ENCODE data around the gene FXR2. TPM values are rescaled to one million over a fixed set of nuclear protein-coding genes. Genes with fewer than 3 reads are reported as not detected.

The FXR2 gene
- total RNA-seq, 1 experiment from 2014 or later = 35.1 TPM

DNA sequence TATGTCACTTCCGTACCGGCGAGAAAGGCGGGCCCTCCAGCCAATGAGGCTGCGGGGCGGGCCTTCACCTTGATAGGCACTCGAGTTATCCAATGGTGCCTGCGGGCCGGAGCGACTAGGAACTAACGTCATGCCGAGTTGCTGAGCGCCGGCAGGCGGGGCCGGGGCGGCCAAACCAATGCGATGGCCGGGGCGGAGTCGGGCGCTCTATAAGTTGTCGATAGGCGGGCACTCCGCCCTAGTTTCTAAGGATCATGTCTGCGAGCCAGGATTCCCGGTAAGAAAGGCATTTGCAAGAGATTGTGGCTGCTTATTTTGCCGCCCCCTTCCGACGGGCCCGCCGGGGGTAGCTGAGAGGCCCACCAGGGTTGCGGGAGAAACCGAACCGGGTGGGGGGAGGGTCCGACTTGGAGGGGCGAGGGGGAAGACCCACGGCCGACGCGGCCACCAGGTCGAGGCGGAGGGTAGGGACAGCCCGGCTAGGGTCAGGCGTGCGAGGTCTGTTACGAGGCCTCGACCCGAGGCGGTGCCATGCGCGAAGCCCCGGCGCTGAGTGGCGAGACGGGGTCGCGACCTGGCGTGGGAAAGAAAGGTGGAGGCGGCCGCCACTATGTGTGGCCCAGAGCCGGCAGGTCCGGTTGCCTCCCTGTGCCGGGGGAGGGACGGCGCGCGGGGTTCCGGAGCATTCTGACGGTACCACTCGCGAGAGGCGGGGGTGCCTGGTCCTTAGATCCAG lies 41.9 kb downstream of the FXR2 start (continued):
- TF ChIP-seq JUN (CRISPR knock-in tag; IDR thresholded peaks at IDR 0.05) (peak; percentile 56; the same call in 1 of the 2 replicates), CREM (CRISPR knock-in tag; IDR thresholded peaks at IDR 0.05) (peak; percentile 95), ZSCAN18 (CRISPR knock-in tag; IDR thresholded peaks at IDR 0.05) (no peak), ETV6 (CRISPR knock-in tag; IDR thresholded peaks at IDR 0.05) (peak; percentile 66), ZNF232 (CRISPR knock-in tag; IDR thresholded peaks at IDR 0.05) (peak; percentile 30; the same call in 1 of the 2 replicates), FOXJ3 (CRISPR knock-in tag; IDR thresholded peaks at IDR 0.05; ENCODE audit: borderline replicate concordance) (0 out of 2 replicates have a peak, but pooled peaks have one; percentile 41), PRRX2 (CRISPR knock-in tag; IDR thresholded peaks at IDR 0.05) (peak; percentile 84), AR (CRISPR knock-in tag; IDR thresholded peaks at IDR 0.05) (peak; percentile 95), ZBTB43 (CRISPR knock-in tag; IDR thresholded peaks at IDR 0.05) (peak; percentile 57; the same call in 1 of the 2 replicates), NR1H2 (CRISPR knock-in tag; IDR thresholded peaks at IDR 0.05) (no peak), USF2 (CRISPR knock-in tag; IDR thresholded peaks at IDR 0.05) (no peak), EMX1 (CRISPR knock-in tag; IDR thresholded peaks at IDR 0.05) (peak; percentile 96), GABPB1 (CRISPR knock-in tag; IDR thresholded peaks at IDR 0.05) (peak; percentile 89; the same call in 1 of the 2 replicates), USF1 (CRISPR knock-in tag; IDR thresholded peaks at IDR 0.05) (no peak), TP53 (CRISPR knock-in tag; IDR thresholded peaks at IDR 0.05) (peak; percentile 45; the same call in 1 of the 2 replicates), NFYB (CRISPR knock-in tag; conservative IDR thresholded peaks at IDR 0.05; ENCODE audit: low read depth) (peak; percentile 100), TCF7 (CRISPR knock-in tag; IDR thresholded peaks at IDR 0.05; ENCODE audit: low read depth) (no peak), ATF2 (CRISPR knock-in tag; IDR thresholded peaks at IDR 0.05; ENCODE audit: borderline replicate concordance, low read depth) (no peak), IRF2 (CRISPR knock-in tag; IDR thresholded peaks at IDR 0.05; ENCODE audit: borderline replicate concordance, low read depth) (no peak), ATF1 (CRISPR knock-in tag; IDR thresholded peaks at IDR 0.05) (no peak), NFATC4 (CRISPR knock-in tag; IDR thresholded peaks at IDR 0.05) (peak; percentile 95)
- TF ChIP-seq, protein P1, sequence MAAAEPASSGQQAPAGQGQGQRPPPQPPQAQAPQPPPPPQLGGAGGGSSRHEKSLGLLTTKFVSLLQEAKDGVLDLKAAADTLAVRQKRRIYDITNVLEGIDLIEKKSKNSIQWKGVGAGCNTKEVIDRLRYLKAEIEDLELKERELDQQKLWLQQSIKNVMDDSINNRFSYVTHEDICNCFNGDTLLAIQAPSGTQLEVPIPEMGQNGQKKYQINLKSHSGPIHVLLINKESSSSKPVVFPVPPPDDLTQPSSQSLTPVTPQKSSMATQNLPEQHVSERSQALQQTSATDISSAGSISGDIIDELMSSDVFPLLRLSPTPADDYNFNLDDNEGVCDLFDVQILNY (CRISPR knock-in tag; IDR thresholded peaks at IDR 0.05) = peak; percentile 51
- TF ChIP-seq, protein P2, sequence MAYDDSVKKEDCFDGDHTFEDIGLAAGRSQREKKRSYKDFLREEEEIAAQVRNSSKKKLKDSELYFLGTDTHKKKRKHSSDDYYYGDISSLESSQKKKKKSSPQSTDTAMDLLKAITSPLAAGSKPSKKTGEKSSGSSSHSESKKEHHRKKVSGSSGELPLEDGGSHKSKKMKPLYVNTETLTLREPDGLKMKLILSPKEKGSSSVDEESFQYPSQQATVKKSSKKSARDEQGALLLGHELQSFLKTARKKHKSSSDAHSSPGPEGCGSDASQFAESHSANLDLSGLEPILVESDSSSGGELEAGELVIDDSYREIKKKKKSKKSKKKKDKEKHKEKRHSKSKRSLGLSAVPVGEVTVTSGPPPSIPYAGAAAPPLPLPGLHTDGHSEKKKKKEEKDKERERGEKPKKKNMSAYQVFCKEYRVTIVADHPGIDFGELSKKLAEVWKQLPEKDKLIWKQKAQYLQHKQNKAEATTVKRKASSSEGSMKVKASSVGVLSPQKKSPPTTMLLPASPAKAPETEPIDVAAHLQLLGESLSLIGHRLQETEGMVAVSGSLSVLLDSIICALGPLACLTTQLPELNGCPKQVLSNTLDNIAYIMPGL (CRISPR knock-in tag; IDR thresholded peaks at IDR 0.05) = peak; percentile 59
- TF ChIP-seq, protein P3, sequence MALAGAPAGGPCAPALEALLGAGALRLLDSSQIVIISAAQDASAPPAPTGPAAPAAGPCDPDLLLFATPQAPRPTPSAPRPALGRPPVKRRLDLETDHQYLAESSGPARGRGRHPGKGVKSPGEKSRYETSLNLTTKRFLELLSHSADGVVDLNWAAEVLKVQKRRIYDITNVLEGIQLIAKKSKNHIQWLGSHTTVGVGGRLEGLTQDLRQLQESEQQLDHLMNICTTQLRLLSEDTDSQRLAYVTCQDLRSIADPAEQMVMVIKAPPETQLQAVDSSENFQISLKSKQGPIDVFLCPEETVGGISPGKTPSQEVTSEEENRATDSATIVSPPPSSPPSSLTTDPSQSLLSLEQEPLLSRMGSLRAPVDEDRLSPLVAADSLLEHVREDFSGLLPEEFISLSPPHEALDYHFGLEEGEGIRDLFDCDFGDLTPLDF (CRISPR knock-in tag; IDR thresholded peaks at IDR 0.05) = peak; percentile 74
- TF ChIP-seq, protein P4, sequence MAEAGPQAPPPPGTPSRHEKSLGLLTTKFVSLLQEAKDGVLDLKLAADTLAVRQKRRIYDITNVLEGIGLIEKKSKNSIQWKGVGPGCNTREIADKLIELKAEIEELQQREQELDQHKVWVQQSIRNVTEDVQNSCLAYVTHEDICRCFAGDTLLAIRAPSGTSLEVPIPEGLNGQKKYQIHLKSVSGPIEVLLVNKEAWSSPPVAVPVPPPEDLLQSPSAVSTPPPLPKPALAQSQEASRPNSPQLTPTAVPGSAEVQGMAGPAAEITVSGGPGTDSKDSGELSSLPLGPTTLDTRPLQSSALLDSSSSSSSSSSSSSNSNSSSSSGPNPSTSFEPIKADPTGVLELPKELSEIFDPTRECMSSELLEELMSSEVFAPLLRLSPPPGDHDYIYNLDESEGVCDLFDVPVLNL (CRISPR knock-in tag; IDR thresholded peaks at IDR 0.05; ENCODE audit: borderline replicate concordance, low read depth) = no peak
